ENCODE measurements around the gene XYLT1. TPM values are rescaled to one million over a fixed set of nuclear protein-coding genes. Genes with fewer than 3 reads are reported as not detected.

Gene XYLT1
- total RNA-seq, 1 experiment from 2014 or later, result 25.0 TPM

GRCh38 chr16:17348042-17348783 lies 122.5 kb downstream of the XYLT1 start:
- Mint-ChIP-seq H3K4me3 (no peak overlapping the region), H3K27me3 (ENCODE audit: low read depth) (no peaks in the 10 kb centered on the region), H3K9me3 (peaks cover 4% of the 10 kb centered on the region; the same call in 1 of the 2 replicates), H3K4me1 (no peaks in the 10 kb centered on the region), H3K36me3 (0 out of 2 replicates have a peak, but pooled peaks cover 2% of the 10 kb centered on the region), H3K27ac (no peak overlapping the region)
- no peak for DNase-seq (ENCODE audit: low spot score)
- ATAC-seq, result no peak
- POLR2A ChIA-PET, result no interaction called here
- TF ChIP-seq ERG (CRISPR knock-in tag; IDR thresholded peaks at IDR 0.05) (no peak), NR1H2 (CRISPR knock-in tag; IDR thresholded peaks at IDR 0.05) (no peak), ZNF281 (CRISPR knock-in tag; IDR thresholded peaks at IDR 0.05) (no peak)
- CTCF ChIA-PET, result interaction anchor here (1.0 kb wide), 1 partner anchor 119 kb away, joined by 5 read pairs; no protein-coding TSS in a partner anchor

- Mint-ChIP-seq H3K27ac (peak overlapping the region; percentile 43; the same call in 1 of the 2 replicates), H3K27me3 (ENCODE audit: low read depth) (no peaks in the 10 kb centered on the region), H3K9me3 (peaks cover 4% of the 10 kb centered on the region; the same call in 1 of the 2 replicates), H3K4me3 (no peak overlapping the region), H3K4me1 (no peaks in the 10 kb centered on the region), H3K36me3 (0 out of 2 replicates have a peak, but pooled peaks cover 2% of the 10 kb centered on the region)
- ChIA-PET CTCF (interaction anchor here (1.0 kb wide), 2 partner anchors 37 to 120 kb away, joined by 3 to 5 read pairs; no protein-coding TSS in a partner anchor), POLR2A (no interaction called here)
- no peak for ATAC-seq
- no peak for TF ChIP-seq ERG (CRISPR knock-in tag; IDR thresholded peaks at IDR 0.05)
- no peak for TF ChIP-seq TP53 (CRISPR knock-in tag; IDR thresholded peaks at IDR 0.05)
- TF ChIP-seq ESRRA (CRISPR knock-in tag; IDR thresholded peaks at IDR 0.05; ENCODE audit: borderline replicate concordance), result no peak
- no peak for TF ChIP-seq ZNF281 (CRISPR knock-in tag; IDR thresholded peaks at IDR 0.05)
- no peak for TF ChIP-seq TCF7 (CRISPR knock-in tag; IDR thresholded peaks at IDR 0.05; ENCODE audit: low read depth)
- TF ChIP-seq JAZF1 (CRISPR knock-in tag; IDR thresholded peaks at IDR 0.05), result no peak
- no peak for TF ChIP-seq MLX (CRISPR knock-in tag; IDR thresholded peaks at IDR 0.05)
- no peak for TF ChIP-seq ZNF532 (CRISPR knock-in tag; IDR thresholded peaks at IDR 0.05; ENCODE audit: borderline replicate concordance)
- no peak for TF ChIP-seq NFE2L1 (CRISPR knock-in tag; IDR thresholded peaks at IDR 0.05)
- no peak for TF ChIP-seq ATF1 (CRISPR knock-in tag; IDR thresholded peaks at IDR 0.05)
- no peak for DNase-seq (ENCODE audit: low spot score)
Observed at GRCh38 chr16:17347624-17348023, 123.1 kb downstream of the XYLT1 start.
